M059J (cell line): ENCODE measurements around the gene AMOTL1. TPM values are rescaled to one million over a fixed set of nuclear protein-coding genes. Genes with fewer than 3 reads are reported as not detected.
A peak's percentile ranks its signal among the peaks of the same experiment; 100 is the strongest.

Experiments
- DNase-seq: peaks from one replicate; pipeline ENCODE4 v3.0.0-alpha.2; 2012; ENCODE audit warnings: low read depth
- total RNA-seq: library from RNA; depleted of rRNA; stranded (reverse); fragments of >200 nt; shearing (Covaris generic); gene quantifications from 2 replicates; pipeline ENCODE4 v1.2.3, GENCODE V29; 2014

Gene AMOTL1
- total RNA-seq, 1 experiment from 2014 or later = 18.9 TPM

- DNase-seq = no peak
These were observed 86.8 kb downstream of the AMOTL1 start for GRCh38 chr11:94854770-94855633.

- no peak for DNase-seq
These were observed 87.5 kb downstream of the AMOTL1 start for GRCh38 chr11:94855666-94856065.

DNA sequence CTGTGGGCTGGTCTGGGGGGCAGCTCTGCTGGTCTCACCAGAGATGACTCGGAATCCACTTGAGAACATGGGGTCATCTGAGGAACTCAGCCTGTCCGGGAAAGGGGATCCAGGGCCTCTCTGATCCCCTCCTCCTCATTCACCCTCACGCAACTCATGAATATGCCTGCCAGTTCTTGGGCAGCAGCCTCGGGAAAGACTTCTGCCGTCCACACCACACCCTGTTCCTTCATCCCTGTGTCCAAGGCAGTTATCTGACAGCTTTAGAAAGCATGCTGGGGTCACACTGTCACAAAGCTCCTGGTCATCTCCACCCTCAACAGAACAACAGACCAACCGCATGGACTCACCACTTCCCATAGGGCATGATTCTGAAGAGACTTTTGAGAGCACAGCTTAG, 88.3 kb downstream of the AMOTL1 start:
- no peak for DNase-seq

DNA sequence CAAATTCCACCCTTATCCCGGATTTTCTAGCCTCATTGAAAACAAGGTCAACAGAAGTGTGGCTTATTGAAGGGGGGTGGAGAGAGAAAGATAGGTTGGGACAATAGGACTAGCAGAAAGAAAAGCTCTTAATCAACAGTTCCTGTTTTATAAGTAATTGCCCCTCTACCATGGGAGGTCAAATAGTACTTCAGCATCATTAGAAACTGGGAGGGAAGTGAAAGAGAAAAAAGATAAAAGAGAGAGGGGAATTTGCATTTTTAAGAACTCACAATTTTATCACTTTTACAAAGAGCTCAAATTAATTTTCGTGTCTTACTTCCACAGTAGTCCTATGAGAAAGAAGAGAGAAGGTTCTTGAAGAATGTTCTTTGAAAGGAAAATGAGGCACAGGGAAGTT, 89.2 kb downstream of the AMOTL1 start:
- DNase-seq = no peak

GRCh38 chr11:94858012-94858705, 90.0 kb downstream of the AMOTL1 start:
- DNase-seq = no peak

- no peak for DNase-seq
These were observed 92.2 kb downstream of the AMOTL1 start for GRCh38 chr11:94860333-94860732.

DNA sequence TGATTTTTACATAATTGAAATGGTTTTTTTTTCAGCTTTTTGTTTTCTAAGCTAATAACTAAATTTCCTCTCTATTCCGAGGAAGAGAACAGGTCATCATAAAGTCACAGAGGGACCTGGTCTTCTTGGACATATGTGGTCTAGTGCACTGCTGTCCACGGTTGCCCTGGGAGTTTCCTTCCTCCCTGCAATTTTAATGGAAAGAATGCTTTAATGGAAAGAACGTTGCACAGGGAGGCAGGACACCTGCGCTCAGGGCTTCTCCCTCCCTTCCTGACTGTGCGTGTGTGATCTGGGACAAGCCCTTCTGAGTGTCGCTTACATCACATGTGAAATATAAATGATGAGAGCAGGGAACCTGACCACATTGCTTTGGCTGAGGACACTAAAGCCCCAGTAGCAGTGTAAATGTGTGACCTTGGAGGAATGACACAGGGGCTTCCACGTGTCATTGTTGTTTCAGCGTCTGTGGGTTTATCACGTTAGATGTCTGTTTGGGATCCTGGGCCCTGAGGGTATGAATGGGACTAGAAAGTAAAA, 93.2 kb downstream of the AMOTL1 start:
- no peak for DNase-seq

GRCh38 chr11:94862926-94863880, 95.0 kb downstream of the AMOTL1 start:
- no peak for DNase-seq

- no peak for DNase-seq
These were observed 96.4 kb downstream of the AMOTL1 start for GRCh38 chr11:94864506-94865045.

DNA sequence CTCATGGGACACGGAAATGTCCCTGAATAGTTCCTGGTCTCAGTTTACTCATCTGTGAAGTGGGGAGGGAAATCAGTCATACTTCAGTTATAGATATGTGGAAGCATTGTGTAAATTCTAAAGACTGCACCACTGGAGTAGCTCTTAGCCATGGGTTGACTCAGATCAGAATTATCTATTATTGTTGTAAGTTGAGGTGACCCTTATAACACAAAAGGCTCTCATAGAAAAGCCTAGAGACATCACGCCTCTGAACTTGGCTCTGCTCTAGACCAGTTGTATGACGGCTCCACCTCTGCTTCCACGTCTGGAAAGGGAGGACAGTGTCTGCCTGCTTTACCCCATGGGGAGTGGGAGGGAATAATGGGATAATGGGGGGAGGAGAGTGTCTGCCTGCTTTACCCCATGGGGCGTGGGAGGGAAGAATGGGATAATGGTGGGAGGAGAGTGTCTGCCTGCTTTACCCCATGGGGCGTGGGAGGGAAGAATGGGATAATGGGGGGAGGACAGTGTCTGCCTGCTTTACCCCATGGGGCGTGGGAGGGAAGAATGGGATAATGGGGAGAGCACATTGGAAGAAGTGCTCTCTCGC, 98.2 kb downstream of the AMOTL1 start:
- no peak for DNase-seq

DNA sequence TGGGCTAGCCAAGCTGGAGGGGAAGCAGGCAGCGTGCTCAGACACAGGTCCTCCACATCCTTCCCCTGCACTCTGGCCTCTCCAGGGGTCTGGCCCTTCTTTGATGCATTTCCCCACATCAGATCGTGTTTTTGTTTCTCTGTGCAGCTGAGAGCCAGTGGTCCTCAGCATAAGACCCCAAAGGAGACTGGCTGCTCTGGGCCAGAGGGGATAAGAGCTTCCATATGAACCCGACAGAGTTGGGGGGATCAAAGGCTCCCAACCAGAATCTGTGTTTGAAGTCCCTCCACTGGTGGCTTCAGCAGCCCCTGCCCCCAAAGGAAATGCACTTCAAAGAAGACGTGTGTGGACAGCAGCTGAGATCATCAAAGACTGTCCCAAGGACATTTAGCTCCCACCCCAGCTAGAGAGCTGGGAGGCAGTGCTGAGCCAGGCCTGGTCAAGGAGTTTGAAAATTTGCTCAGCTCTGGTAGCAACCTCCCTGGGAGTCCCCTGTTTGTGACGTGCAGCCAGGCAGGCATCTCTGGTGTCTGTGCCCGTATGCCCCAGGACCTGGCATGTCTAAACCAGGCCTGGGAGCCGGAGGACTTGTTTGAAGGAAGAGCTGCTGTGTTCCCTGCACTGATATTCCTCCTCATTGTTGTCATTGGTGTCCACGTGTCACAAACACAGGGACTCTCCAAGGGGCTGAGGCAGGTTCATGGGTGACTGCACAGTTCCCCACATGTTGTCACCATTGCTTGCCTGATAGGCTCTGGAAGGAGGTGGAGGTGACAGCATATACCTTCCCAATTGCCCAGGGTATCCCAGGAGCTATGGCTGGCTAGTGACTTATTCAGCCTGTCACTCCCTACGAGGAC, 99.0 kb downstream of the AMOTL1 start:
- no peak for DNase-seq

GRCh38 chr11:94868468-94868867, 100.3 kb downstream of the AMOTL1 start:
- DNase-seq = no peak

- no peak for DNase-seq
These were observed 101.0 kb downstream of the AMOTL1 start for GRCh38 chr11:94869186-94869585.

DNA sequence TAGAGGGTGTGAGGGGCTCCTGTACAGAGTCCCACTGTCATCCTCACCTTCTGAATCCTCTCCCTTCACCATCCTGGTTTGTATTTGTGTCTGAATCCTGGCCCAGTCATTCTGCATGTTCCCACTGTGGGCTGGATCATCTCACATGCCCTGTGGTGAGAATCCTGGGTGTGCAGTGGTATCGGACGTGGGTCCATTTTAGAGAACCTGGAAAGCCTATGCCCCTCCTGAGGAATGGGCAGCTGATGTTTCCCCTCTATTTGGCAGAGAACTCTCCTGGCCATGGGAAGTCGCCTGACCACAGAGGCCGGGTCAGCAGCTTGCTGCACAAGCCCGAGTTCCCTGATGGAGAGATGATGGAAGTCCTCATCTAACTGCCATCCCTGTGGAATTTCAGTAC, 102.3 kb downstream of the AMOTL1 start:
- DNase-seq = no peak

DNA sequence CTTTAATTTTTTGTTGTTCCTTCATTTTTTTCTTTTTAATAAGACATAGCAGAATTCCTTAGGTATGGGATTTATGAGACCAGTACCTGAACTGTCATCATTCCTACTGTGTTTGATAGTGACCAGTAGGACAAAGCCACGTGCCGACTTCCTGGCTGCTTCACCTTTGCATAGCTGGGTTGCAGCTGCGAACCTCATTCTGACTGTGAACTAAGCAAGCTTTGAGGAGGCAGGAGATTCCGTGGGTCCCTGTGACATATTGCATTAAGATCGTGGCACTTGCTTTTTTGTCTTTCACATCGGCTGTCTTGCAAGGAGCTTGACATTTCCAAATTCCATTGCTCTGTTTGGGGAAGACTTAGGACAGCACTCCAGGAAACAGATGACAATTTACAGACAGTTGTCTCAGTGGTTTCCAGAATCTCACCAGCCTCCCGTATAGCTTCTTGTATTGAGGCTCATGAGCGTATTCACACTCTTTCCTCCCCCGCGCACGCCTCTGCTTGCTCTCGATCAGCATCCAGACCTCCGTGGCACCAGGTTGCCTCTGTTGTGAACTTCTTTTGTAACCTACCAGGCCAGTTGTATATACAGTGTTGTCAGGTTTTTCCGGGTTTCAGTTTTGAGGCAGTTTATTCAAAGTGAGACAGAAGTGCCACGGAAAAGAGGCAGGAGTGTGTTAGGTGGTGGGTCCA, 103.5 kb downstream of the AMOTL1 start:
- no peak for DNase-seq

DNA sequence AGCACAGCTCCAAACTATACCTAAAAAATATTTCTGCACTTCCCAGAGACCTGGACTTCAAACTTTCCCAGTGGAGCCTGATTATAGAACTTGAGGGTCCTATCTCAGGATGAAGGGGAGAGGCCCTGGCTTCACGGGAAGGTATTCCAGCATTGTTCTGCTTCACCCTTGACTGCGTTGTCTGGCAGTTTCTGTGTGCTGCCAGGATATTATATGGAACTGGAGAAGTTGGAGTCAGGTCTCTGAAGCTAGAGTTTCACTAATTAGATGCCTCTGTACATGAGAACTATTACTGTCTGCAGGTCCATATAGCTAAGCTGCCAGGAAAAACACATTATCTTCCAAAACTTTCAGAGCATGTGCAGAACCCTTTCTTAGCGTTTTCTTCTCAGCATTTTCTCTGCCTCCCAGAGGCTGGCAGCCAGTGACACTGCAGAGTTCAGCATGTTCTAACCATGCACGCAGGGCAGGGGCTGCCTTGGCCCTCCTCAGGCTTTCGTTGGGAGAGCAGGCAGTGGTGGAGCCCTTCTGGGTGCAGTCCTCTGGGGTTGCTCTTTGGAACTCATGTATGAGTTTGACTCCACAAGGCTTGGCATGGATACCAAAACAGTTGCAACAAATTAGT, 105.9 kb downstream of the AMOTL1 start:
- DNase-seq = no peak

GRCh38 chr11:94876222-94876621, 108.1 kb downstream of the AMOTL1 start:
- DNase-seq = no peak

- DNase-seq = peak; percentile 96
These were observed 108.7 kb downstream of the AMOTL1 start for GRCh38 chr11:94876645-94877442.
